Activated T-cell treated with anti-CD3 and anti-CD28 coated beads, Interleukin-2, amount 50 U/mL, for 1 hour (primary cell): ENCODE data around the gene PRKAR1B.

Source experiments
- DNase-seq: peaks from one replicate; pipeline ENCODE4 v3.0.0-alpha.2; 2020

PRKAR1B gene

GRCh38 chr7:601036-601594 is 126.0 kb downstream of the PRKAR1B start:
- no peak for DNase-seq

- no peak for DNase-seq
Observed at GRCh38 chr7:600149-601035, 126.7 kb downstream of the PRKAR1B start.

GRCh38 chr7:598899-599298 is 128.2 kb downstream of the PRKAR1B start:
- DNase-seq, result no peak

- no peak for DNase-seq
Observed at GRCh38 chr7:597348-598178, 129.5 kb downstream of the PRKAR1B start.

GRCh38 chr7:596819-597182 is 130.3 kb downstream of the PRKAR1B start:
- no peak for DNase-seq

- no peak for DNase-seq
Observed at GRCh38 chr7:596071-596818, 130.8 kb downstream of the PRKAR1B start.

DNA sequence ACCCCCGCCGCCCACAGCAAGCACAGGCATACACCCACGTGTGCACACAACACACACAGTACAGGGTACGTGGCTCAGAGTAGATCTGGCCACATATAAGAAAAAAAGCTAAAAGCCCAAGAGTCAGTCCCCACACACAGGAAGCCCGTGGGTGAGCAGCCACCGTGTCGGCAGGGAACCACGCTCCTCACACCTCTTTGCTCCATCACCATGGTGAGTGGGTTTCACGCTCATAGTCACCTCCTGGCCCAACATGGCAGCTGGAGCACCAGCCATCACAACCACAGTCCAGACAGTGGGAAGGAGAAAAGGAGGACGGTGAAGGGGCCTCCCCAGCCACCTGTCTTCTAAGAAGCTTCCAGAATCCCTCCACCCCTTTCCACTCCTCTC is 131.5 kb downstream of the PRKAR1B start:
- no peak for DNase-seq

DNA sequence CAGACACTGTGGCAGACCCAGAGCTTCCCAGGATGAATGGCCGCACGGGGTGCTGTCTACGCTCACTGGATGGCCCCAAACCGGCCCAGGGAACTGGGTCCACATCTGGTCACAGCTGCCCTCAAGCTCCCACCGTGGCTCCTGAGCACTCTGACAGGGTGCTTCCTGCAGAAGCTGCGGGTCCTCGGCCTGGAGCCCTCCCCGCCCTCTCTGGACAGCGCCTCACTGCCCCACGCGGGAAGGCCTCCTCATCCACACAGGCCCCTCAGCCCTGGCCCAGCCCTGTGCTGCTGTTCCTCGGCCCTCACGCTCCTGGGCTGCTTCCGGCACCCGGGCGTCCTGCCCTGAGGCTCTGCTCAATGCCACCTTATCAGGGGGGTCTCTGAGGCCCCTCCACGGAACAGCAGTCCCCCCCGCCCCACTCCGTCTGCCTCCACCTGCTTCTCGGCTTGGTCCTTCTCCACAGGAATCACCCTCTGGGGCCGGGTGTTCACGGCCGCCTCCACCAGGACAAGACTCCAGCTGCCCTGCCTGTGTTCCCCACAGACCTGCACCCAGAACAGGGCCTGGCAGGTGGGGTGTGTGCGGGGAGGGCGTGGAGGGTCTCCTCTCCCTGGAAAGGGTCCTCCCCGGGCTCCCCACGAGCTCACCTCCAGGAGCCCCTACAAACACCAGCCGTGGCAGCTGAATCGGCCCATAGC is 132.0 kb downstream of the PRKAR1B start:
- DNase-seq, result no peak

DNA sequence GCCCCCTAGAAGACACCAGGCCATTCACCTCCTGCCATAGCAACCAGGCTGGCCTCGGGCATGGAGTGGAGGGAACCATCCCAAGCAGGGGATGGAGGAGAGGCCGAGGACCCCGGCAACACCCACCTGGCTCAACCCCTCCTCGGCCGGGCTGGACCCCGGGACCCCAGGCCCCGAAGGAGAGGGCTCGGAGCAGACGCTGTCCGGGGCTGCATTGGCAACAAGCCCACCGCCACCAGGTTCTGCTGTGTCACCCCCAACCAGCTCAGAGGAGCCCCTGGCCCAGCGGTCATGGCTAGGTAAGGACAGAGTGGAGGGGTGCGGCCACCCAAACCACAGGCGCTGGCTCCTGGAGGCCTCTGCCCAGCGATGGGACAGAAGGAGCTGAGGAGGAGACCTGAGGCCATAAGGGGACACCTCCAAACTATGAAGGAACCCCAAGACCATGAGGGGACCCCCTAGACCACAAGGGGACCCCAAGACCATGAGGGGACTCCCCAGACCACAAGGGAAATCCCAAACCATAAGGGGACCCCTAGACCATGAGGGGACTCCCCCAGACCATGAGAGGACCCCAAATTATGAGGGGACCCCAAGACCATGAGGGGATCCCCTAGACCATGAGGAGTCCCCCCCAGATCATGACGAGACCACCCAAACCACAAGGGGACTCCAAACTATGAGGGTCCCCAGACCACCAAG is 132.7 kb downstream of the PRKAR1B start:
- no peak for DNase-seq

DNA sequence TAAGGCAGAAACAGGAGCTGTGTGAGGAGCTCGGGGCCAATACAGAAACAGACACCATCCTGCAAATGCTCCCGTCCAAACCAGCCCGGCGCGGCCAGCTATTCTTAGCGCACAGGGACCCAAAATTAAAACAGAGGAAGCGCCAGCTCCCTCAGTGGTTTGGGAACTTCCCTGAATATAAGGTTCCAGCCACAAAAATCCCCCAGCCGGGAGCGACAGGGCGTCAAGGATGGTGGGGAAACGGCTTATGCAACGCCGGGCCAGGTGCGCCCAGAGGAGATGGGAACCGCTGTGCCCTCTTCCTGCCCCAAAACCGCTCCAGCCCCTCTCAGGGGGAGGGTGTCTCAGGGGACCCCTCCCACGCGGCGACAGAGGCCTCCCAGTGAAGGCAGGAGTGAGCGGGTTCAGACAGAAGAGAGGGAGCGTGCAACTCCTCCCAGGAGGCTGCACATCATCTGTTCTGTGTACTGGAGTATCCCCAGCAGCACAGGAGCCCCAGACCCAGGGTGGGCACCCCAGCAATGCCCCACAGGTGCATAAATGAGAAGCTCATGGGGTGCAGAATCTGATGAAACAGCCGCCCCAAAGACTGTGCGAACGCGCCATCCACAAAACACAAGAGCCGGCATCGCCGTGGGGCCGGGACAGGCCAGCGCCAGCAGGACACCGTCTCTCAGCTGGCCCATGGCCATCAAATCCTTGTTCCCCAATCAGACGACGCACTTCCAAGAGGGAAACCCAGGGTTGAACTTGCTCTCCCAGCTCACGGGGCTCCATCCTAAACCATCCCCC is 133.6 kb downstream of the PRKAR1B start:
- DNase-seq, result no peak

GRCh38 chr7:591856-592628 is 135.0 kb downstream of the PRKAR1B start:
- no peak for DNase-seq

DNA sequence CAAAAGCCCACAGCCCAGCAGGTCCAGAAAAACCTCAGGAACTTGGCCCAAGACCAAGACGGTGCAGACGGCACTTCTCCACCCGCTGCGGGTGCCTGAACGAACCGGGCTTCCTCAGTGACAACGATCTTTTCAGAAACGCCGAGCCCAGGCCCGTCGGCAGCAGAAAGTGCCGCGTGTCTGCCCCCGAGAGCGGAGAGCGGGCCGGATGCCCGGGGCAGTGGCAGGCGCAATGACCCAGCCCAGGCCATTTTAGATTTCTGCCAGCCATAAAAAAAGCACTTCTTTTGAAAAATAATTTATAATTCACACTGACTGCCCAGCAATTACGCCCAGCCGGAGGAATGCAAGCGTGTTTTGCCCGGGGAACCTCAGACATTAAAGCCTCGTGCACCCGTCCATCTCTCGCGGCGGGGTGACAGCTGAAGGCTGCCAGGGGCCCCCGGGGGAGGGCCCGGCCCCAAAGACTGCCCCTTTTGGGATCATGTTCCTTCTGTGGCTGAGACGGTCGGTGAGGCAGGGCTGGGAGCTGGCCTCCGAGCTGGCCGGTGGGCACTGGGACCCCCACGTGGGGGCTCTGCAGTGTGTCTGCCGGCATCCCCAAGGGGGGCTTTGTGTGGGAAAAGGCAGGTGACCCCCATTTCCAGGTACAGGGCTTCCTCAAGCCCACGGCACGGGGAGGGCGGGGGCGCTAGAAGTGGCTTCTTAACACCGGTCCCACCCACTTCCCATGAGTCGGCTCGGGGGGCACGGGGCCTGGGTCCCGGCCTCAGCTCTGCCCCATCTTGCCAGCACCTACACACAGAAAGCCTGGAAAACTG is 136.1 kb downstream of the PRKAR1B start:
- DNase-seq, result no peak

DNA sequence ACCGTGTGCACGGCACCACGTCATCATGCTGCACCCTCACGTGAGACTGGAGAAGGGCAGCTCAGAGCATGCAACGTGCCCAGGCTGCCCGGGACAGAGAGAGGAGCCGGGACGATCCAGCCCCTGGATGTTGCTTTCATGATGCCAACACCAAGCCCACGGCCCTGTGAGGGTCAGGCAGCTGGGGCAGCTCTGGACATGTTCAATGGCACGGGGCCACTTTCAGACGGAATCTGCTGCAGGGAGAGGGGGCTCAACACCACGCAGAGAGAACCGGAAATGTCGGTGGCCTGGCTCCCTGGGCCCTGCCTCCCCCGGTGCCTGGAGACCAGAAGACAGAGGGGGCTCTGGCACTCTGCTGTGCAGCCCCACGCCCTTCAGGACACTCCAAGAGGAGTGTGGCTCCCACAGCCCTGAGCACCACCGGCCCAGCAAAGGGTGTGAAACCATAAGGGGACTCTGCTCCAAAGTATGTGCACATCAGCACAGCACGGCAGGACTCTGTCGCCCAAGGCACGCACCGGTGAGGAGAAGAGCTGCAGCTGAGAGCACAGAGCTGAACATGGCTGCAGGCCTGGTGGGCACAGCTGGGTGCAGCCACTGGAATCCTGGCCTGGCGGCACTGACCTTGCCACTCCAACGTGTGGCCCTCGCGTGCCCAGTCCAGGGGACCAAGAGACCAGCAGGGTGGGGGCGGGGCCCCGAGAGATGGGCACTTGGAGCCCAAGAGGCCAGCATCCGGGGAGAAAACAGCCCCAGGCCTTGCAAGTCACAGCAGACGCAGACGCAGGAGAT is 137.1 kb downstream of the PRKAR1B start:
- DNase-seq, result no peak

GRCh38 chr7:587767-588166 is 139.3 kb downstream of the PRKAR1B start:
- DNase-seq, result no peak

- no peak for DNase-seq
Observed at GRCh38 chr7:586494-586893, 140.6 kb downstream of the PRKAR1B start.

DNA sequence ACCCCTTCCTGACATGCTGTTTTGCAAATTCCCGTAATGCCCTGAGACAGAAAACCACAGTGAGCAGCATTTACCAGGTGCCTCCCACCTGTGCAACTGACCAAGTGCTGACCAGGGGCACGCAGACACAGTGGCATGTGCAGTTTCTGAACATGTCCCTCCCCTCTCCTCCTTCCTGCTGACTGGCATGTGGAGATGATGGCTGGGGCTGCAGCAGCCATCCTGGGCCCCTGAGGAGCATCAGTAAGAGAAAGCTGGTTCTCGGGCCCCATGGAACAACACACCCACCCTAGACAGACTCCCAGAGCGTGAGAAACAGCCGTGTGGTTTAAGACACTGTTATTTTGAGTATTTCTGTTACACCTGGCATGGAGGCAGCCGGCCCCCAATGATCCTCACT is 141.2 kb downstream of the PRKAR1B start:
- DNase-seq, result no peak

DNA sequence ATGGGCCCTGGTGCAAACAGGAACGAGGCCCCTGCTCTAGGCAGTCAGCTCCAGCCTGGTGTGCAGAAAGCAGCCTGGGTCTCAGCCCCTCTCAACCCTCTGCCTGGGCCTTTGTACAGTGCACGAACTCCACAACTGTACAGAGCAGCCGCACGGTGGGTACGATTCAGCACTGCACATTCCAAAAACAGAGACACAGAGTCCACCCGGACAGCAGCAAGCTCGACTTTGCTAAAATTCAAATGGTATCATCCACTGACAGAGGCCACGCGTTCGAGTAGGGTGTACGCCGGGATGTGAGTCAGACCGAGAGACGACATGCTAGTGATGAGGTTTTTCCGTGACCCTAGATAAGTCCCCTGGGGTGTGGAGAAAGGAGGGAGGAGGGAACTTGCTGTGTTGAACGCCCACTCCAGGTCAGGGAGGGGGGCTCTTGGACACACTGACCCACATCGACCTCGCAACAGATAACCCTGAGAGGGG is 141.8 kb downstream of the PRKAR1B start:
- no peak for DNase-seq

GRCh38 chr7:584820-585219 is 142.3 kb downstream of the PRKAR1B start:
- no peak for DNase-seq
